ENCODE measurements around the gene MTTP. TPM values are rescaled to one million over a fixed set of nuclear protein-coding genes. Genes with fewer than 3 reads are reported as not detected.
"Not testable (repeated sequence)": the region's sequence is repeated elsewhere in the genome, so short reads cannot be mapped to it uniquely, and the experiment has no call there.

The MTTP gene
- total RNA-seq: 0.07 TPM in 1 of 2 replicates, not detected in the other

GRCh38 chr4:99574530-99575324 lies at the start of gene MTTP:
Gene MTTP (plus strand): TSS chr4:99574824. CDS start chr4:99574910, 86 bp downstream.
- intact Hi-C loops (cut with micrococcal nuclease): no loop called here

- intact Hi-C loops (cut with micrococcal nuclease): no loop called here
Observed at GRCh38 chr4:99529228-99529627, 45.4 kb upstream of the MTTP start.

- intact Hi-C loops (cut with micrococcal nuclease): no loop called here
Observed at GRCh38 chr4:99529956-99530355, 44.7 kb upstream of the MTTP start.

- intact Hi-C loops (cut with micrococcal nuclease): not testable (repeated sequence)
Observed at GRCh38 chr4:99534699-99535098, 39.9 kb upstream of the MTTP start.

GRCh38 chr4:99536271-99536670 lies 38.4 kb upstream of the MTTP start:
- intact Hi-C loops (cut with micrococcal nuclease): no loop called here

GRCh38 chr4:99536848-99537247 lies 37.8 kb upstream of the MTTP start:
- intact Hi-C loops (cut with micrococcal nuclease): no loop called here

- intact Hi-C loops (cut with micrococcal nuclease): no loop called here
Observed at GRCh38 chr4:99537674-99538073, 37.0 kb upstream of the MTTP start.

- intact Hi-C loops (cut with micrococcal nuclease): no loop called here
Observed at GRCh38 chr4:99540277-99540939, 34.2 kb upstream of the MTTP start.

- intact Hi-C loops (cut with micrococcal nuclease): no loop called here
Observed at GRCh38 chr4:99552872-99553271, 21.8 kb upstream of the MTTP start.

- intact Hi-C loops (cut with micrococcal nuclease): loop anchor here (1.0 to 5.0 kb wide), 16 partner anchors 56 to 1854 kb away; partner anchors contain the start of genes ADH5, DAPP1, EIF4E and H2AZ1
Observed at GRCh38 chr4:99563310-99564186, 11.1 kb upstream of the MTTP start, which contains the start of gene TRMT10A. Gene TRMT10A (minus strand): TSS chr4:99564039. CDS start chr4:99559338, 4,701 bp downstream.

GRCh38 chr4:99564921-99565320 lies 9.7 kb upstream of the MTTP start:
- intact Hi-C loops (cut with micrococcal nuclease): loop anchor here (1.0 to 5.0 kb wide), 9 partner anchors 66 to 1852 kb away; partner anchors contain the start of genes ADH5, PPP3CA and STPG2

- intact Hi-C loops (cut with micrococcal nuclease): no loop called here
Observed at GRCh38 chr4:99571883-99572282, 2.7 kb upstream of the MTTP start.

GRCh38 chr4:99572527-99573240 lies 1.9 kb upstream of the MTTP start:
- intact Hi-C loops (cut with micrococcal nuclease): no loop called here

- intact Hi-C loops (cut with micrococcal nuclease): no loop called here
Observed at GRCh38 chr4:99573735-99574368, 772 bp upstream of the MTTP start.

- intact Hi-C loops (cut with micrococcal nuclease): no loop called here
Observed at GRCh38 chr4:99578714-99579113, 4.1 kb downstream of the MTTP start.

GRCh38 chr4:99585516-99585915 lies 10.9 kb downstream of the MTTP start:
- intact Hi-C loops (cut with micrococcal nuclease): no loop called here

- intact Hi-C loops (cut with micrococcal nuclease): no loop called here
Observed at GRCh38 chr4:99586322-99586721, 11.7 kb downstream of the MTTP start.

- intact Hi-C loops (cut with micrococcal nuclease): no loop called here
Observed at GRCh38 chr4:99586797-99587196, 12.2 kb downstream of the MTTP start.

- intact Hi-C loops (cut with micrococcal nuclease): no loop called here
Observed at GRCh38 chr4:99587309-99587708, 12.7 kb downstream of the MTTP start.

- intact Hi-C loops (cut with micrococcal nuclease): no loop called here
Observed at GRCh38 chr4:99587803-99588202, 13.2 kb downstream of the MTTP start.
